NCI-H1930 (cell line): ENCODE data around the gene RING1.

Source experiments
- DNase-seq, 2 experiments: peaks; one replicate each; lab custom pipeline; 2025; lab: John Stamatoyannopoulos, UW

RING1 gene

GRCh38 chr6:33208091-33208967, at the start of gene RING1:
Gene RING1 (plus strand): TSS chr6:33208500. CDS start chr6:33208823, 323 bp downstream.
- DNase-seq = peak; percentile 55 to 60

GRCh38 chr6:33160096-33160495, 48.2 kb upstream of the RING1 start:
- DNase-seq = no peak

- DNase-seq = no peak
These were observed 47.5 kb upstream of the RING1 start for GRCh38 chr6:33160728-33161344.

- DNase-seq = peak in 1 of 2 experiments; percentile 42
These were observed 46.7 kb upstream of the RING1 start for GRCh38 chr6:33161354-33162331.

- no peak for DNase-seq
These were observed 44.8 kb upstream of the RING1 start for GRCh38 chr6:33163540-33163939.

GRCh38 chr6:33164176-33164575, 44.1 kb upstream of the RING1 start:
- no peak for DNase-seq

GRCh38 chr6:33164665-33165373, 43.5 kb upstream of the RING1 start:
- no peak for DNase-seq

- no peak for DNase-seq
These were observed 42.6 kb upstream of the RING1 start for GRCh38 chr6:33165581-33166258.

- no peak for DNase-seq
These were observed 41.9 kb upstream of the RING1 start for GRCh38 chr6:33166363-33166762.

- no peak for DNase-seq
These were observed 41.5 kb upstream of the RING1 start for GRCh38 chr6:33166811-33167210.

GRCh38 chr6:33167374-33168283, 40.7 kb upstream of the RING1 start:
- DNase-seq = no peak

- no peak for DNase-seq
These were observed 40.1 kb upstream of the RING1 start for GRCh38 chr6:33168284-33168601.

- no peak for DNase-seq
These were observed 39.7 kb upstream of the RING1 start for GRCh38 chr6:33168639-33169038.

- DNase-seq = no peak
These were observed 38.8 kb upstream of the RING1 start for GRCh38 chr6:33169291-33170175.

GRCh38 chr6:33170176-33171015, 37.9 kb upstream of the RING1 start:
- no peak for DNase-seq

GRCh38 chr6:33171016-33171879, 37.1 kb upstream of the RING1 start:
- no peak for DNase-seq
